SK-N-SH (cell line): ENCODE data around the gene CDK14. TPM values are rescaled to one million over a fixed set of nuclear protein-coding genes. Genes with fewer than 3 reads are reported as not detected.

ENCODE experiments used
- CTCF ChIA-PET: fragments of 300-600, 350-600 bp; formaldehyde crosslinking; extraction: SDS; loops from one replicate; lab custom pipeline; 2021; lab: Yijun Ruan, JAX
- POLR2A ChIA-PET: fragments of 350-600 bp; sonication (Branson Sonifier 250); formaldehyde crosslinking; extraction: SDS; loops from one replicate; lab custom pipeline; 2020; ENCODE audit warnings: antibody characterized with exemption, inconsistent platforms; lab: Yijun Ruan, JAX
- DNase-seq: peaks from one replicate; pipeline ENCODE4 v3.0.0; 2012
- H2AFZ ChIP-seq: fragments of 200-600 bp; sonication (generic); 2 replicates; pipeline ENCODE4 v1.8.1; 2016; ENCODE audit warnings: antibody characterized with exemption, mild to moderate bottlenecking, low read depth
- H3F3A ChIP-seq: fragments of 200-600 bp; sonication (generic); replicated peaks from 2 replicates; pipeline ENCODE3; 2016; ENCODE audit warnings: antibody characterized with exemption, mild to moderate bottlenecking; ENCODE audit not compliant: insufficient read depth
- H3K27ac ChIP-seq, 2 experiments: fragments of 200-500 bp in 1 of 2; fragments of 200-600 bp in 1 of 2; sonication (Bioruptor generic) in 1 of 2; sonication (generic), shearing (Covaris generic) in 1 of 2; 2 replicates each; pipeline versions ENCODE4 v1.5.1 to v1.6.1; 2014 to 2016; ENCODE audit warnings: low read depth in 2 of 2, inconsistent platforms in 1 of 2, low read length in 1 of 2, mild to moderate bottlenecking in 1 of 2, mixed read lengths in 1 of 2
- H3K27me3 ChIP-seq: fragments of 200-600 bp; sonication (generic), shearing (Covaris generic); 2 replicates; pipeline ENCODE4 v1.6.1; 2016; ENCODE audit warnings: mixed run types; ENCODE audit not compliant: insufficient read depth
- H3K36me3 ChIP-seq, 2 experiments: fragments of 200-500 bp in 1 of 2; fragments of 200-600 bp in 1 of 2; sonication (Bioruptor generic) in 1 of 2; sonication (generic) in 1 of 2; replicated peaks in 1 of 2; 2 replicates each; pipeline versions ENCODE3 to v1.5.1; 2014 to 2016; ENCODE audit warnings: low read length in 1 of 2, mild to moderate bottlenecking in 1 of 2; ENCODE audit not compliant: insufficient read depth in 2 of 2, control insufficient read depth in 1 of 2
- H3K4me1 ChIP-seq, 2 experiments: fragments of 200-500 bp in 1 of 2; fragments of 200-600 bp in 1 of 2; sonication (Bioruptor generic) in 1 of 2; sonication (generic), shearing (Covaris generic) in 1 of 2; 2 replicates each; pipeline versions ENCODE4 v1.5.1 to v1.6.1; 2014 to 2016; ENCODE audit warnings: low read depth in 1 of 2, low read length in 1 of 2, mixed run types in 1 of 2; ENCODE audit not compliant: insufficient read depth in 2 of 2, control insufficient read depth in 1 of 2
- H3K4me2 ChIP-seq: fragments of 200-600 bp; sonication (generic), shearing (Covaris generic); 2 replicates; pipeline ENCODE4 v1.6.1; 2017; ENCODE audit warnings: mixed run types
- H3K4me3 ChIP-seq, 2 experiments: fragments of 200-500 bp in 1 of 2; fragments of 200-600 bp in 1 of 2; sonication (Bioruptor generic) in 1 of 2; sonication (generic), shearing (Covaris generic) in 1 of 2; 2 replicates each; pipeline versions ENCODE4 v1.5.1 to v1.8.1; 2014 to 2016; ENCODE audit warnings: low read depth in 2 of 2, inconsistent platforms in 1 of 2, low read length in 1 of 2, mild to moderate bottlenecking in 1 of 2, mixed read lengths in 1 of 2, moderate library complexity in 1 of 2
- H3K79me2 ChIP-seq: fragments of 200-600 bp; sonication (generic); 2 replicates; pipeline ENCODE4 v1.8.1; 2017; ENCODE audit warnings: mild to moderate bottlenecking; ENCODE audit not compliant: insufficient read depth
- H3K9ac ChIP-seq: fragments of 200-600 bp; sonication (generic); 2 replicates; pipeline ENCODE4 v1.6.1; 2017; ENCODE audit warnings: mixed run types
- H3K9me2 ChIP-seq: fragments of 200-600 bp; sonication (generic); 2 replicates; pipeline ENCODE4 v1.6.1; 2017; ENCODE audit warnings: mixed run types
- H3K9me3 ChIP-seq: fragments of 200-600 bp; sonication (generic); 2 replicates; pipeline ENCODE4 v1.6.1; 2017; ENCODE audit warnings: mixed run types, mild to moderate bottlenecking, moderate library complexity
- H4K20me1 ChIP-seq: fragments of 200-600 bp; sonication (generic); 2 replicates; pipeline ENCODE4 v1.6.1; 2017; ENCODE audit warnings: mild to moderate bottlenecking, mixed run types; ENCODE audit not compliant: insufficient read depth
- CHD2 ChIP-seq: fragments of 150-350 bp; IDR thresholded peaks from 2 replicates; pipeline ENCODE4 v1.6.1; 2018; ENCODE audit warnings: low read length; ENCODE audit not compliant: partially characterized antibody
- CTCF ChIP-seq: fragments of 200-600 bp; sonication (generic); IDR thresholded peaks from 2 replicates; pipeline ENCODE4 v1.6.1; 2017; ENCODE audit warnings: antibody characterized with exemption, mild to moderate bottlenecking, moderate library complexity
- ELF1 ChIP-seq: IDR thresholded peaks from 2 replicates; pipeline ENCODE4 v1.4.0; 2012
- EP300 ChIP-seq, 2 experiments: IDR thresholded peaks; 2 replicates each; pipeline versions ENCODE4 v1.4.0 to v1.6.1; 2012; ENCODE audit warnings: borderline replicate concordance in 1 of 2, low read depth in 1 of 2, low read length in 1 of 2
- FOXM1 ChIP-seq: IDR thresholded peaks from 2 replicates; pipeline ENCODE4 v1.4.0; 2012; ENCODE audit warnings: low read depth, mild to moderate bottlenecking
- GATA2 ChIP-seq: sonication (generic); formaldehyde crosslinking; IDR thresholded peaks from 2 replicates; pipeline ENCODE4 v1.5.0; 2020; ENCODE audit warnings: mild to moderate bottlenecking, missing genetic modification reagents
- MEF2A ChIP-seq: IDR thresholded peaks from 2 replicates; pipeline ENCODE4 v1.4.0; 2012; ENCODE audit warnings: low read depth, borderline replicate concordance
- NFIC ChIP-seq: IDR thresholded peaks from 2 replicates; pipeline ENCODE4 v1.4.0; 2012; ENCODE audit warnings: borderline replicate concordance
- NRF1 ChIP-seq: IDR thresholded peaks from 2 replicates; pipeline ENCODE4 v1.6.1; 2012; ENCODE audit warnings: low read depth, mild to moderate bottlenecking, low read length
- RAD21 ChIP-seq: IDR thresholded peaks from 2 replicates; pipeline ENCODE4 v1.6.1; 2012; ENCODE audit warnings: mild to moderate bottlenecking, low read length
- RCOR1 ChIP-seq: fragments of 150-350 bp; IDR thresholded peaks from 2 replicates; pipeline ENCODE4 v1.6.1; 2017; ENCODE audit warnings: antibody characterized with exemption, low read length
- REST ChIP-seq: IDR thresholded peaks from 2 replicates; pipeline ENCODE4 v1.6.1; 2012; ENCODE audit warnings: mild to moderate bottlenecking, low read depth, low read length, moderate library complexity
- RFX5 ChIP-seq: IDR thresholded peaks from 2 replicates; pipeline ENCODE4 v1.6.1; 2012; ENCODE audit warnings: mild to moderate bottlenecking, improper control_type of control experiment, low read length
- RXRA ChIP-seq: IDR thresholded peaks from 2 replicates; pipeline ENCODE4 v1.4.0; 2012; ENCODE audit warnings: low read depth, mild to moderate bottlenecking, borderline replicate concordance
- SIN3A ChIP-seq: IDR thresholded peaks from 2 replicates; pipeline ENCODE4 v1.6.1; 2012; ENCODE audit warnings: low read depth, mild to moderate bottlenecking, low read length, moderate library complexity, borderline replicate concordance
- SMC3 ChIP-seq: IDR thresholded peaks from 2 replicates; pipeline ENCODE4 v1.6.1; 2012; ENCODE audit warnings: low read depth, low read length, improper control_type of control experiment
- TAF1 ChIP-seq: IDR thresholded peaks from 2 replicates; pipeline ENCODE4 v1.6.1; 2012; ENCODE audit warnings: low read depth, mild to moderate bottlenecking, low read length, moderate library complexity, borderline replicate concordance
- TCF12 ChIP-seq: IDR thresholded peaks from 2 replicates; pipeline ENCODE4 v1.4.0; 2012
- TEAD4 ChIP-seq: IDR thresholded peaks from 2 replicates; pipeline ENCODE4 v1.4.0; 2012; ENCODE audit warnings: mild to moderate bottlenecking, borderline replicate concordance; ENCODE audit not compliant: insufficient read depth
- USF1 ChIP-seq: IDR thresholded peaks from 2 replicates; pipeline ENCODE4 v1.4.0; 2012; ENCODE audit warnings: low read depth, borderline replicate concordance
- USF2 ChIP-seq: fragments of 150-350 bp; IDR thresholded peaks from 2 replicates; pipeline ENCODE4 v1.6.1; 2017; ENCODE audit warnings: antibody characterized with exemption, low read length, low read depth, borderline replicate concordance
- YY1 ChIP-seq: IDR thresholded peaks from 2 replicates; pipeline ENCODE4 v1.4.0; 2012; ENCODE audit warnings: low read depth, mild to moderate bottlenecking
- WGBS: methylation state at CpG from one replicate; pipeline ENCODE4 v1.1.6; 2017; ENCODE audit warnings: low lambda C conversion rate; 5-methylcytosine and 5-hydroxymethylcytosine counted together
- polyA plus RNA-seq, 3 experiments: library from polyadenylated mRNA; depleted of rRNA; stranded (reverse); fragments of >200 nt; gene quantifications; 2 replicates each; pipeline ENCODE4 v1.2.3, GENCODE V29; 2012

Gene CDK14
- polyA plus RNA-seq, 1 of the 3 experiments (the other 2 are of a cell fraction): 13.9 TPM

GRCh38 chr7:91062713-91063112, 466.6 kb downstream of the CDK14 start:
- no peaks in the 10 kb centered on the region for H4K20me1 ChIP-seq
- DNase-seq: no peak
- no peak overlapping the region for H2AFZ ChIP-seq
- no peaks in the 10 kb centered on the region for H3K9me3 ChIP-seq
- no peaks in the 10 kb centered on the region for H3K9me2 ChIP-seq
- H3K36me3 ChIP-seq: peaks cover 0 to 3% of the 10 kb centered on the region in 2 experiments
- no peak overlapping the region for H3K4me2 ChIP-seq
- H3K9ac ChIP-seq: no peak overlapping the region
- no peaks in the 10 kb centered on the region for H3F3A ChIP-seq
- no peak overlapping the region for H3K27ac ChIP-seq
- POLR2A ChIA-PET: interaction anchor here (0.6 kb wide), 1 partner anchor 601 kb away, joined by 3 read pairs; no protein-coding TSS in a partner anchor
- TF ChIP-seq RXRA (no peak), TEAD4 (no peak), MEF2A (no peak), CHD2 (no peak), SIN3A (no peak), TCF12 (no peak), FOXM1 (no peak), USF2 (no peak), TAF1 (no peak), SMC3 (no peak), ELF1 (no peak), NFIC (no peak), RFX5 (no peak)
- H3K4me3 ChIP-seq: no peak overlapping the region
- CTCF ChIA-PET: interaction anchor here (0.7 to 2.5 kb wide), 5 partner anchors 9 to 767 kb away, joined by 4 to 8 read pairs (median 4); no protein-coding TSS in a partner anchor
- no peaks in the 10 kb centered on the region for H3K79me2 ChIP-seq
- no peaks in the 10 kb centered on the region for H3K27me3 ChIP-seq
- peaks cover 4 to 6% of the 10 kb centered on the region in 2 experiments; a peak in 3 of 4 replicates for H3K4me1 ChIP-seq
- WGBS: 83% methylated on average over 2 of the region's 2 CpGs

- Histone ChIP-seq H3K9ac (no peak overlapping the region), H3K9me2 (no peaks in the 10 kb centered on the region), H3K4me1 (peaks cover 4 to 8% of the 10 kb centered on the region in 2 experiments; a peak in 3 of 4 replicates), H4K20me1 (no peaks in the 10 kb centered on the region), H3K9me3 (no peaks in the 10 kb centered on the region), H3K4me3 (no peak overlapping the region), H3F3A (no peaks in the 10 kb centered on the region), H3K79me2 (no peaks in the 10 kb centered on the region), H3K4me2 (no peak overlapping the region), H3K27ac (no peak overlapping the region), H2AFZ (no peak overlapping the region), H3K27me3 (no peaks in the 10 kb centered on the region), H3K36me3 (peaks cover 0 to 3% of the 10 kb centered on the region in 2 experiments)
- POLR2A ChIA-PET: interaction anchor here (0.6 kb wide), 1 partner anchor 10 kb away, joined by 3 read pairs; no protein-coding TSS in a partner anchor
- WGBS: 77% methylated on average over 2 of the region's 2 CpGs
- DNase-seq: no peak
- CTCF ChIA-PET: interaction anchor here (0.6 to 4.6 kb wide), 8 partner anchors 10 to 1343 kb away, joined by 3 to 21 read pairs (median 4); no protein-coding TSS in a partner anchor
- no peak for TF ChIP-seq CTCF
- no peak for TF ChIP-seq CHD2
- no peak for TF ChIP-seq NRF1
- TF ChIP-seq YY1: no peak
- no peak for TF ChIP-seq GATA2 (CRISPR knock-in tag)
- no peak for TF ChIP-seq RCOR1
- no peak for TF ChIP-seq REST
- TF ChIP-seq EP300 (IDR thresholded peaks at IDR 0.05; ENCODE audit: borderline replicate concordance in 1 of 2, low read depth in 1 of 2, low read length in 1 of 2): no peak
- no peak for TF ChIP-seq USF1
- no peak for TF ChIP-seq SMC3
- TF ChIP-seq SIN3A: no peak
- no peak for TF ChIP-seq MEF2A
- no peak for TF ChIP-seq RAD21
- TF ChIP-seq TEAD4: no peak
Observed at GRCh38 chr7:91064052-91064451, 467.9 kb downstream of the CDK14 start.
